Measurements from ENCODE around the gene RPL38.

Gene RPL38

GRCh38 chr17:74224959-74225725 lies 21.7 kb downstream of the RPL38 start:
- no peak for DNase-seq (ENCODE audit: low read depth in 1 of 2, low spot score in 1 of 2)

GRCh38 chr17:74226252-74226651 lies 22.8 kb downstream of the RPL38 start:
- DNase-seq (ENCODE audit: low read depth in 1 of 2, low spot score in 1 of 2), result no peak

GRCh38 chr17:74227271-74228080 lies 24.0 kb downstream of the RPL38 start:
- DNase-seq (ENCODE audit: low read depth in 1 of 2, low spot score in 1 of 2), result no peak

GRCh38 chr17:74228306-74228978 lies 25.0 kb downstream of the RPL38 start:
- DNase-seq (ENCODE audit: low read depth in 1 of 2, low spot score in 1 of 2), result no peak

- DNase-seq (ENCODE audit: low read depth in 1 of 2, low spot score in 1 of 2), result no peak
Observed at GRCh38 chr17:74230896-74231295, 27.4 kb downstream of the RPL38 start.

GRCh38 chr17:74231928-74232907 lies 28.7 kb downstream of the RPL38 start:
- DNase-seq (ENCODE audit: low read depth in 1 of 2, low spot score in 1 of 2), result no peak

GRCh38 chr17:74233937-74234336 lies 30.5 kb downstream of the RPL38 start:
- no peak for DNase-seq (ENCODE audit: low read depth in 1 of 2, low spot score in 1 of 2)

- no peak for DNase-seq (ENCODE audit: low read depth in 1 of 2, low spot score in 1 of 2)
Observed at GRCh38 chr17:74234486-74234885, 31.0 kb downstream of the RPL38 start.

GRCh38 chr17:74235040-74235581 lies 31.6 kb downstream of the RPL38 start:
- no peak for DNase-seq (ENCODE audit: low read depth in 1 of 2, low spot score in 1 of 2)

- no peak for DNase-seq (ENCODE audit: low read depth in 1 of 2, low spot score in 1 of 2)
Observed at GRCh38 chr17:74235911-74236371, 32.5 kb downstream of the RPL38 start.

GRCh38 chr17:74237321-74237720 lies 33.8 kb downstream of the RPL38 start:
- no peak for DNase-seq (ENCODE audit: low read depth in 1 of 2, low spot score in 1 of 2)

GRCh38 chr17:74239172-74239571 lies 35.7 kb downstream of the RPL38 start:
- DNase-seq (ENCODE audit: low read depth in 1 of 2, low spot score in 1 of 2), result no peak

- DNase-seq (ENCODE audit: low read depth in 1 of 2, low spot score in 1 of 2), result no peak
Observed at GRCh38 chr17:74240618-74241205, 37.2 kb downstream of the RPL38 start.

- no peak for DNase-seq (ENCODE audit: low read depth in 1 of 2, low spot score in 1 of 2)
Observed at GRCh38 chr17:74241431-74241830, 38.0 kb downstream of the RPL38 start.

GRCh38 chr17:74241847-74242246 lies 38.4 kb downstream of the RPL38 start:
- DNase-seq (ENCODE audit: low read depth in 1 of 2, low spot score in 1 of 2), result no peak

- no peak for DNase-seq (ENCODE audit: low read depth in 1 of 2, low spot score in 1 of 2)
Observed at GRCh38 chr17:74243013-74243755, 39.7 kb downstream of the RPL38 start.

- no peak for DNase-seq (ENCODE audit: low read depth in 1 of 2, low spot score in 1 of 2)
Observed at GRCh38 chr17:74244128-74244527, 40.6 kb downstream of the RPL38 start.

- no peak for DNase-seq (ENCODE audit: low read depth in 1 of 2, low spot score in 1 of 2)
Observed at GRCh38 chr17:74244548-74244947, 41.1 kb downstream of the RPL38 start.

GRCh38 chr17:74245145-74245831 lies 41.8 kb downstream of the RPL38 start:
- no peak for DNase-seq (ENCODE audit: low read depth in 1 of 2, low spot score in 1 of 2)

Data from activated T-helper 1 cell treated with anti-CD3 and anti-CD28 coated beads, Interleukin-2, amount 50 U/mL, for 16 hours (primary cell).